GM23338 (cell line): ENCODE results near the gene AKAP13.

ENCODE experiments used
- CREB1 ChIP-seq: fragments of 250-450 bp; sonication (Bioruptor Pico); IDR thresholded peaks from 2 replicates; pipeline ENCODE4 v1.5.0; 2020; ENCODE audit warnings: low read depth, mild to moderate bottlenecking, moderate library complexity
- ETS1 ChIP-seq: IDR thresholded peaks from 2 replicates; pipeline ENCODE4 v1.6.1; 2016; ENCODE audit warnings: antibody characterized with exemption
- EZH2 ChIP-seq: fragments of 200-600 bp; sonication (generic); IDR thresholded peaks from one replicate; pipeline ENCODE4 v1.8.0; 2017; ENCODE audit warnings: antibody characterized with exemption, mild to moderate bottlenecking, low read depth; ENCODE audit not compliant: unreplicated experiment
- EZH2phosphoT487 ChIP-seq: fragments of 200-600 bp; sonication (generic); IDR thresholded peaks from one replicate; pipeline ENCODE4 v1.8.1; 2018; ENCODE audit warnings: antibody characterized with exemption; ENCODE audit not compliant: unreplicated experiment
- JUNB ChIP-seq: IDR thresholded peaks from one replicate; pipeline ENCODE4 v1.6.1; 2016; ENCODE audit warnings: antibody characterized with exemption; ENCODE audit not compliant: unreplicated experiment
- POLR2AphosphoS5 ChIP-seq: IDR thresholded peaks from 2 replicates; pipeline ENCODE4 v1.6.1; 2016; ENCODE audit warnings: antibody characterized with exemption, low read depth
- STAT1 ChIP-seq: IDR thresholded peaks from one replicate; pipeline ENCODE4 v1.6.1; 2016; ENCODE audit warnings: antibody characterized with exemption; ENCODE audit not compliant: unreplicated experiment
- ZNF331 ChIP-seq: fragments of 250-450 bp; sonication (Bioruptor Pico); IDR thresholded peaks from 2 replicates; pipeline ENCODE4 v1.5.0; 2020; ENCODE audit warnings: low read depth, mild to moderate bottlenecking, moderate library complexity
- TF ChIP-seq, protein P1 (sequence below), 2 experiments: fragments of 200-600 bp in 1 of 2; sonication (generic) in 1 of 2; conservative IDR thresholded peaks; 2 replicates each; pipeline versions ENCODE4 v1.5.1 to v1.6.1; 2016 to 2017; ENCODE audit warnings: antibody characterized with exemption in 2 of 2, low read depth in 2 of 2, mild to moderate bottlenecking in 2 of 2, moderate library complexity in 1 of 2
- TF ChIP-seq, protein P2 (sequence below): IDR thresholded peaks from one replicate; pipeline ENCODE4 v1.6.1; 2018; ENCODE audit warnings: antibody characterized with exemption; ENCODE audit not compliant: unreplicated experiment

DNA sequence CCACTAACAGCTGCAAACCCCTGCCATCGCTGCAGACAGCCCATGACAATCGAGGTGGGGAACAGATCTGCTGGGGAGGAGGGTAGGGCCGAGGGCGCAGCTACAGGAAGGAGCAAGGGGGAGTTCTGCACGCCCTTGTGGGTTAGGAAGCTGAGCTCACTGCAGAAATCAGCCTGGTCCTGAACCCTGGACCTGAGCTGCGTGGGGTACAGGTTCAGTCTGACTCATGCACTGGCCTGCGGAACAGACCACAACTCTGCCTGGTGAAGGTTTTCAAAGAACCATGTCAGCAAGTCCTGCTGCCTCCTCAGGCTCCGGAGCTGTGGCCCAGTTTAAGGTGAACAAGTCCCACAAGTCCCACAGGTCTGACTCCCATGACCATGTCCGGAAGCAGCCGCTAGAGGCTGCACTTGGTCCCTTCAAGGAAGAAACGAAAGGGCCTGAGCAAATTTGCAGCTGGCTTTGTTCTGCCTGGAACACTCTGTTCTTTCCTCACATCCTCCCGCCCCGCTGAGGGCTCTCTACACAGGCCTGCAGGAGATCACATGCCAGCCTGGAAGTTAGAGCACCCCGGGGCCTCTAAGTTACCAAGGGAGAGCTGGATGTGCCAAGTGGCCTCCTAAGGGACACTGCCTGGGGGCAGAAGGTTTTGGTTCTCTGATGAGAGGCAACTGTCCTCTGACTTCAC, 49.4 kb upstream of the AKAP13 start:
- TF ChIP-seq, protein P1, sequence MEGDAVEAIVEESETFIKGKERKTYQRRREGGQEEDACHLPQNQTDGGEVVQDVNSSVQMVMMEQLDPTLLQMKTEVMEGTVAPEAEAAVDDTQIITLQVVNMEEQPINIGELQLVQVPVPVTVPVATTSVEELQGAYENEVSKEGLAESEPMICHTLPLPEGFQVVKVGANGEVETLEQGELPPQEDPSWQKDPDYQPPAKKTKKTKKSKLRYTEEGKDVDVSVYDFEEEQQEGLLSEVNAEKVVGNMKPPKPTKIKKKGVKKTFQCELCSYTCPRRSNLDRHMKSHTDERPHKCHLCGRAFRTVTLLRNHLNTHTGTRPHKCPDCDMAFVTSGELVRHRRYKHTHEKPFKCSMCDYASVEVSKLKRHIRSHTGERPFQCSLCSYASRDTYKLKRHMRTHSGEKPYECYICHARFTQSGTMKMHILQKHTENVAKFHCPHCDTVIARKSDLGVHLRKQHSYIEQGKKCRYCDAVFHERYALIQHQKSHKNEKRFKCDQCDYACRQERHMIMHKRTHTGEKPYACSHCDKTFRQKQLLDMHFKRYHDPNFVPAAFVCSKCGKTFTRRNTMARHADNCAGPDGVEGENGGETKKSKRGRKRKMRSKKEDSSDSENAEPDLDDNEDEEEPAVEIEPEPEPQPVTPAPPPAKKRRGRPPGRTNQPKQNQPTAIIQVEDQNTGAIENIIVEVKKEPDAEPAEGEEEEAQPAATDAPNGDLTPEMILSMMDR (conservative IDR thresholded peaks at IDR 0.05; ENCODE audit: low read depth in 2 of 2) = peak; percentile 70 to 90
- no peak for TF ChIP-seq EZH2
- no peak for TF ChIP-seq POLR2AphosphoS5
- TF ChIP-seq, protein P2, sequence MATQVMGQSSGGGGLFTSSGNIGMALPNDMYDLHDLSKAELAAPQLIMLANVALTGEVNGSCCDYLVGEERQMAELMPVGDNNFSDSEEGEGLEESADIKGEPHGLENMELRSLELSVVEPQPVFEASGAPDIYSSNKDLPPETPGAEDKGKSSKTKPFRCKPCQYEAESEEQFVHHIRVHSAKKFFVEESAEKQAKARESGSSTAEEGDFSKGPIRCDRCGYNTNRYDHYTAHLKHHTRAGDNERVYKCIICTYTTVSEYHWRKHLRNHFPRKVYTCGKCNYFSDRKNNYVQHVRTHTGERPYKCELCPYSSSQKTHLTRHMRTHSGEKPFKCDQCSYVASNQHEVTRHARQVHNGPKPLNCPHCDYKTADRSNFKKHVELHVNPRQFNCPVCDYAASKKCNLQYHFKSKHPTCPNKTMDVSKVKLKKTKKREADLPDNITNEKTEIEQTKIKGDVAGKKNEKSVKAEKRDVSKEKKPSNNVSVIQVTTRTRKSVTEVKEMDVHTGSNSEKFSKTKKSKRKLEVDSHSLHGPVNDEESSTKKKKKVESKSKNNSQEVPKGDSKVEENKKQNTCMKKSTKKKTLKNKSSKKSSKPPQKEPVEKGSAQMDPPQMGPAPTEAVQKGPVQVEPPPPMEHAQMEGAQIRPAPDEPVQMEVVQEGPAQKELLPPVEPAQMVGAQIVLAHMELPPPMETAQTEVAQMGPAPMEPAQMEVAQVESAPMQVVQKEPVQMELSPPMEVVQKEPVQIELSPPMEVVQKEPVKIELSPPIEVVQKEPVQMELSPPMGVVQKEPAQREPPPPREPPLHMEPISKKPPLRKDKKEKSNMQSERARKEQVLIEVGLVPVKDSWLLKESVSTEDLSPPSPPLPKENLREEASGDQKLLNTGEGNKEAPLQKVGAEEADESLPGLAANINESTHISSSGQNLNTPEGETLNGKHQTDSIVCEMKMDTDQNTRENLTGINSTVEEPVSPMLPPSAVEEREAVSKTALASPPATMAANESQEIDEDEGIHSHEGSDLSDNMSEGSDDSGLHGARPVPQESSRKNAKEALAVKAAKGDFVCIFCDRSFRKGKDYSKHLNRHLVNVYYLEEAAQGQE = no peak
- no peak for TF ChIP-seq JUNB
- no peak for TF ChIP-seq STAT1
- TF ChIP-seq EZH2phosphoT487 = no peak
- no peak for TF ChIP-seq ETS1
- TF ChIP-seq ZNF331 (CRISPR knock-in tag) = no peak
- TF ChIP-seq CREB1 (CRISPR knock-in tag) = no peak
